ENCODE data around the gene C14orf93.

Gene C14orf93, protein sequence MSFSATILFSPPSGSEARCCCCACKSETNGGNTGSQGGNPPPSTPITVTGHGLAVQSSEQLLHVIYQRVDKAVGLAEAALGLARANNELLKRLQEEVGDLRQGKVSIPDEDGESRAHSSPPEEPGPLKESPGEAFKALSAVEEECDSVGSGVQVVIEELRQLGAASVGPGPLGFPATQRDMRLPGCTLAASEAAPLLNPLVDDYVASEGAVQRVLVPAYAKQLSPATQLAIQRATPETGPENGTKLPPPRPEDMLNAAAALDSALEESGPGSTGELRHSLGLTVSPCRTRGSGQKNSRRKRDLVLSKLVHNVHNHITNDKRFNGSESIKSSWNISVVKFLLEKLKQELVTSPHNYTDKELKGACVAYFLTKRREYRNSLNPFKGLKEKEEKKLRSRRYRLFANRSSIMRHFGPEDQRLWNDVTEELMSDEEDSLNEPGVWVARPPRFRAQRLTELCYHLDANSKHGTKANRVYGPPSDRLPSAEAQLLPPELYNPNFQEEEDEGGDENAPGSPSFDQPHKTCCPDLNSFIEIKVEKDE

DNA sequence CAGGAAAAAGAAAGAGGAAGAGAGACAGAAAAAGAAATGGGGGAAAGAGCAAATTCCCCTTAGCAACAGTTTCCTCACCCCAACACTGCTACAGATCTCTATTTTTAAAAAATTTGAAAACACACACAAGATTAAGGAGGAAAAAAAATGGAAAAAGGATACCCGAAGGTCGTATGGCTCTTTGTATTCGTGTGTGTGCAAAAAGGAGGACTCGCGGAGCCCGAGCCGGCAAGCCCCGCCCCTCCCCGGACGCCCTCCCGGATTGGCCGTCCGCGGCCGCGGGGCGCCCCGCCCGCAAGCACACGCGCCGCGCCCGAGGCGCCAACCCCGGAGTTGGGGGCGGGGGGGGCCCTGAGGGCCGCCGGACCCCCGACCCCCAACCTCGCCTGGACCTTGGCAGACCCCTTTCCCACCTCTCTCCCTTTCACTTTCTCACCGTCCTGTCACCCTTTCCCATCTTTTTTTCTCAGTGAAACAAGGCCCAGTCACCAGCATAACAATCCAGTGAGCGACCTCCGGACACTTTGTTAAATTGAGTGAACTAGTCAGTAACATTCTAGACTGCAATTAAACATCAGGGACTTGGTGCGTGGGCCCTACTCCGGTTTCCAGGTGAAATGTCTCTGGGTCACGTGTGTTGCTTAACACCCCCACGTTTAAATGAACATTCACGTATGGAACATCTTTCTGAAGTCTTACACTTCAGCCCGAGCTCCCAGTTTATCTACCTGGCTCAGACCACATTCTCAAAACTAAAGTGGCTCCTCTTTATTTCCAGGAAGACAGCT is at the start of gene C14orf93:
Gene C14orf93 (minus strand): TSS at position 205 of the 788 bp plus-strand sequence. CDS start 11,120 bp downstream, outside the sequence.
- peak; percentile 43 to 79 for DNase-seq

DNA sequence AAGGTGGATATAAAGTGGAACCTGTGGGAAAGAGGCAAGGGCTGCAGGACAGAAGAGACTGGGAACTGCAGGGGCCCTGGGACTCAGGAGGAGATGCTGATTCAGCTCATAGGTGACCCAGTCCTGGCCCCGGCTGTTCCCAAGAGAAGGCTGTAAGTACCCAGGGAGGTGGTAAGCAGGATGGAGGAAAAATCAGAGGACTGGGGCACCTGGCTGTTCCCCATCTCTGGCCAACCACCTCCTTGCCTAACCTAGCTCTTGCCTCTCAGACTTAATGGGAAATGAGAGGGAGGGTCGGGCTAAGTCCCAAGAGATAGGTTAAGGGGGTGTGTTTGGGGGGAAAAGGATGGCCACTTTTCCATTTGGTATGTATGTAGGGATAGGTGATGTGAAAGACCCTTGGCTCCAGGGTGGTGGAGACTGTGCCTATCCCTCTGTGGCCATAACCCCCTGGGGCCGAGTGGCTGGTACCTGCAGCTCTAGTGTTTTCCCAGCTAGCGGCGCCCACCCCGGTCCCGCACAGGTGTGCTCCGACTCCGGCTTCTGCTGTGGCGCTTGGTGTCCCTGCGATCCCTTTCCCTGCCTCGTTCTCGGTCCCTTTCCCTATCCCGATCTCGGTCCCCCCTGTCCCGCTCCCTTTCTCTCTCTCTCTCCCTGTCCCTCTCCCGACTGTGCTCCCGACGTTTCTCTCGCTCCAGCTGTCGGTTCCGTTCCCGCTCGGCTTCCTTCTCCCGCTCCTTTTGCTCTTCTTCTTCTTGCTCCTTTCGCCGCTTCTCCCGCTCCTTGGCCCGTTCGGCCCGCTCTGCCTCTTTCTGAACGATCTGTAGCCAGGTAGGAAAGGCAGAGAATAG is 48.9 kb upstream of the C14orf93 start:
- no peak for DNase-seq

DNA sequence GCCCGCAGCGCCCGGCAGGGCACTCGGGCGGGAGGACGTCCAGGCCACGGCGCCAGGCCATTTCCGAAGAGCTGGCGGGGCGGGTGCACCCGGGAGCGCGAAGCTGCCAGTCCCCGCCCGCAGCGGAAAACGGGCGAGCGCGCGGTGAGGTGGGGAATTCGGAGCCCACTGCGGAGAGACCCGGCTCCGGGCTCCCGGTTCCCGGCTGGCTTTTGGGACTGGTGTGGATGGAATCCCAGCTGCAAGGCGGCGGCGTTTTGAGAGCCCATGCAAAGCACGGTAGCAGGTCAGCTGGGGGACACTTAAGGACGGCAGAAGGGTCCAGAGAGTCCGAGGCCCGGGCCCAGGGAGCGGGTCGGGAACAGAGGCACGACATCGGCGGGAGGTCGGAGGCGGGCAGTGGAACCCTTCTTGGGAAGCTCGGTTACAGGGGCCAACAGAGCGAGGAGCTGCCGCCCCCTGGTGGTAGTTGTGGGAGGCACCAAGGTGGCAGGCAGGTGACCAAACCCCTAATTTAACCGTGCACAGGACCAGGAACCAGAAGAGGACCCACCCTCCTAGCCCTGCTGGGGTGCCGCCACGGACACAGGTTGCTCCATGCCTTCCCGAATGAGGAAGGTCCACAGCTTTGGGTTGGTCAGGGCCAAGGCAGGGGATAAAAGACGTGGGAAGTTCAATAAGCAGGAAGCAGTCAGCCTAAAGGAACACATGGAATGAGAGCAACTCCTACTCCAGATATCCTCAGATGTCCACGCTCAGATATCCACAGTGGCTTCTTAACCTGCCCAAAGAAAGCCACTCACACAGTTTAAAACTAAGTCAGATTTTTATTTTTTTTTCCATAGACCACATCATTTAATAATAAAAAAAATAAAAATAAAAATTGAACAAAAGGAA is 48.1 kb upstream of the C14orf93 start:
- no peak for DNase-seq

DNA sequence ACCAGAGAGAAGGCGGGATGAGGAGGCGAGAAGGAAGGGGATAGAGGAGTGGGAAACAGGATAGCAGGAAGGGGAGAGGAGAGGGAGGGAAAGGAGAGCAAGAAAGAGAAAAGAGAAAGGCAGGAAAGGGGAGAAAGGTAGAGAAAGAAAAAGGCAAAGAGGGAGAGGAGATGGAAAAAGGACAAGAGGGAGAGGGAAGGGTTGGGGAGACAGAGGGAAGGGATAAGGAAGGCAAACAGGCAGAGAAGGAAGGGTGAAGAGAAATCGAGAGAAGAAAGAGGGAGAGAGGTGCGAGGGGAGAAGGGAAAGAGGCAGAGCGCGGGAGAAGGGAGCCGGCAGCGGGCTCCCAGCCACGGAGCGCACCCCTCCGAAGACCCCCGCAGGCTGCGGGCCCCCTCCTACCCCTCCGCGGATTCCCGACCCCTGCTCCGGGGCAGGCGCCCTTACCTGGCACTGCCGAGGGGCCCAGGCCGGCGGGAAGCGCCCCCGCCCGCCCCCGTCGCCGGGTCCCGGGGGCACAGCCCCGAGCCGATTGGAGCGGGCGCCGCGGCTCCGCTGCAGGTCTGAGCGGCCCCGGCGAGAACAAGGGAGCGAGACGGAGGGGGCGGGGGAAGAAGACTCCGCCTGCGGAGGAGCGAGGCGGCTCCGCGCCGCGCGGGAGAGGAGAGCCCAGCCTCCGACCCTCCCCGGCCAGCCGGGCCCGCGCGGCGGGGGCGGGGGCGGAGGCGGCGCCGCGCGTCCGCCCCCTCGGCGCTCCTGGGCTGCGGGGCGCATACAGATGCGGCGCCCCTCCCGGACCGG is 47.2 kb upstream of the C14orf93 start, which contains the start of gene CDH24:
Gene CDH24 (minus strand): TSS at position 565 of the 801 bp plus-strand sequence. CDS start 1,787 bp downstream, outside the sequence.
- DNase-seq = no peak

DNA sequence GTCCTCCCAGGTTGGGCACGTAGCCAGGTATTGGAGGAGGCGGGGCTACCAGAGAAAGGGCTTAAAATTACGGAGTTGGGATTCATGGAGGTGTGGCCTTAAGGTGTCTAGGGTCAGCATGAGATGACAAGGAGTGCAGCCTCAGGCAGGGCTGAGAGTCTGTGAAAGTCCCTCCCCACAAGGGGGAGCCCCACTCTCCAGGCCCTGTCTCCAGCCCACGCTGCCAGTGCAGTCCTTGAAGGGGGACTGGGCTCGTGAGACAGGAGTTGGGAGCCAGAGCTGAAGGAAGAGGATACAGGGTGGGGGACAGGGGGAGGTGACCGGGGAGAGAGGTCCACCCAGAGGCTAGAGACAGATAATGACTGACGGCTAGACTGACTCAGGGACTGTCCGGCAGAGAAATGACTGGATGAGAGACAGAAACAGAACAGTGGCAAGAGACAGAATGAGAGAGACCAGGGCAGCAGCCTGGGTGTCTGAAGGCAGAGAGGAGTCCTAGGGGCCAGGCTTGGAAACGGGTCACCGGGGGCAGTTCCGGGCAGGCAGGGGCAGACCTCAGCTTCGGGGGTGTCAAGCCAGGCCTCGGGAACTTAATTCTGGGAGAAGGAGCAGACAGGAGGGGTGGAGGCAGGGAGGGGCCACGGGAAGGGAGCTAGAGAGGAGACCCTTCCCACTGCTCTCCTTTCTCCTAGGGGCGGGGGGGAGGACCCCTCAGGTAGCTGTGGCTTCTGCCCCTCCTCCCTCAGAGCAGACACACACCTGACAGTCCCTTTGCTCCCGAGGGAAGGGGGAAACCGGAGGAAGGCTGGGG is 46.4 kb upstream of the C14orf93 start:
- no peak for DNase-seq

DNA sequence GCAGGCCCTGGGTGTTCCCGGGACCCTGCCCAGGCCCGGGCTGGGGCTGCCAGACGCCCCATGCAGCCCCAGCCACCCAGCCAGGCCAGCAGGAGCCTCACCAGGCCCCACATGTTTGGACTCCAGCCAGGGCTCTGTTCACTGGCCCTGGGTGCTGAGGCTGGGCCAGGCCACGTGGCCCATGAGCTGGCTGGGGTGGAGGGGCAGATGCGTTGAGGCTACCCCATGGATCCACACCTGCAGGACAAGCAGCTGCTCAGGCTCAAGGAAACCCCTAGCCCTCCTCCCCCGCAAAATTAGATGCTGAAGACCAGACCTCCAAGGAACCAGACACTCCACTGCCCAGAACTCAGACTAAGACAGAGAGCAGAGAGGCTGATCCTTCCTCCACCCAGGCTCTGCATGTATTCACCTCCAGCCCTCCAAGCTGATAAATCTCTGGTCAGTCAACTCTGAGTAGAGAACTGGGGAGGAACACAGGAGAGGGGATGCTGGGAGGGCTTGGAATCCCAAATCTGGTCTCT is 45.7 kb upstream of the C14orf93 start:
- no peak for DNase-seq

DNA sequence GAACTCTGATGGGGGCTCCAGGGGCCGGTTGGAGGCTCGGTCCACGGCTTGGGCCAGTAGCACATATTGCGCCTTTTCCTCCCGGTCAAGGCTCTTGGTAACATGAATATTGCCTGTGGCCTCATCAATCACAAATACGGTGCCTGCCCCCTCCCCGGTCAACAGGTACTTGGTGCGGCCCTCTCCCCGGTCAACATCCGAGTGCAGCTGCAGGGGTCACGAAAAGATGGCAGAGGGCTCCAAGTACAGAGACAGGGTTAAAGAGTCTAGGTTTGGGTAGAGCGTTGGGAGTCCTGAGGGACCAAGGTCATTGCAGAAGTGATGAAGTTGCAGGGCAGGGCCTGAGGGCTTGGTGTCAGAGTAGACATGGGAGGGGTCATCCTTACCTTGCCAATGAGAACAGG is 45.2 kb upstream of the C14orf93 start:
- DNase-seq = no peak

DNA sequence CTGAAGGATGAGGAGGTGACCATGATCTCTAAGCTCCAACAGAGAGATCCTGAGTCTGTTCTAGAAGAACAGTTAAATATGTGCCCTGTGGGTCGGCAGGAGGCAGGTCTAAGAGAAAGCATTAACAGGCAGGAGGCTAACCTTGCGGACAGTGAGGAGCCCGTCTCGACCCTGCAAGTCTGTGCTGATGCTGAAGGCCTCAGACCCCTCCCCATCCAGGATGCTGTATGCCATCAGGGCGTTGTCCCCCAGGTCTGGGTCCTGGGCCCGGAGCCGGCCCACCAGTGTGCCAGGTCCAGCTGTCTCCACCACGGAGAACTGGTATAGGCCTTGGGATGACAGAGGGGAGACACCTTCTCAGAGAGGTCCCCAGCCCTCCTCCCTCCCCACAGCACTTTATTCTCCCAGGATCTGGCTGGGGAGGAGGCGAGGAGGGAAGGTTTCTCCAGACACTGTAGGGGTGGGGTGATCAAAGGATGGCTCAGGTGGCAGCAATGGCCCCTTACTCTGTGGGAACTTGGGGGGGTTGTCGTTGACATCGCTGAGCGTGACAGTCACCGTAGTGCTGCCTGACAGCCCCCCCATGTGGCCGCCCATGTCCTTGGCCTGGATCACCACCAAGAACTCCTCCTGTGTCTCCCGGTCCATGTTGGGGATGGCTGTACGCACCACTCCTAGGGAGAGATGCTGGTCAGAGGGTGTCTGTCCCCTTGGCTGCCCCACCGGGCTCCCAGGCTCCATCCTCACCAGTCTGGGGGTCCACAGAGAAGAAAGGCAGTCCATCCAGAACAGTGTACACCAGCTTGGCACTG is 44.3 kb upstream of the C14orf93 start:
- no peak for DNase-seq

DNA sequence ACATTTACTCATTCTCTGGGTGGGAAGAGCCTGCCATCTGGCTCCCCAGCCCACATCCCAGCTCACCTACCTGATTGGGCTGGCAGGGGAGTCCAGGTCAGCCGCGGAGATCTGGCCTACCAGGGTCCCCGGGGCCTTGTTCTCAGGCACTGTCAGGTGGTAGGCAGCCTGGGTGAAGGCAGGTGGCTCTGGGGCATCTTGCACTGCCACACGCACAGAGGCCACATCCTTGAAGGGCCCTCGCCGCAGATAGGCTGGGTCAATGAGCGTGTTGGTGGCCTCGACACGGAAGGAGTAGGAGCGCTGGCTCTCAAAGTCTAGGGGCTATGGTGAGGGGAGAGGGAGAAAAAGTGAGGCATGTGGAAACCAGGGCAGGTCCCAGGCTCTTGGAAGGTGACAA is 43.5 kb upstream of the C14orf93 start:
- DNase-seq = no peak

DNA sequence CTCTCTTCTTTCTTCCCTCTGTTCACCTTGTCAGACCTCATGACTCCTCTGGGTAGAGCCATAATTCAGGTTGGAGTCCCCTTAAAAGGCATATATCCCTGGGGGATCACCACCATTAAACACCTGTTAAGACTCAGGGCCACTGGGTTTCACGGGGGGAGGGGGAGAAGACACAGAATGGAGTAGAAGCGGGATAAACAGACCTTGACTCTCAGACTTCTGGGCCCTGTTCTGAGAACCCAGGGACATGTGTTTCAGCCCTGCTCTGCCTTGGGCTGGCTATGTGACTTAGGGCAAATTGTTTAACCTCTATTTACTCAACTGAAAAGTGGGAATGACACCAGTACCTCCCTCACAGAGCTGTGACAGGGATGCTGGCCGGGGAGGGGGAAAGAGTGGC is 42.7 kb upstream of the C14orf93 start:
- no peak for DNase-seq

DNA sequence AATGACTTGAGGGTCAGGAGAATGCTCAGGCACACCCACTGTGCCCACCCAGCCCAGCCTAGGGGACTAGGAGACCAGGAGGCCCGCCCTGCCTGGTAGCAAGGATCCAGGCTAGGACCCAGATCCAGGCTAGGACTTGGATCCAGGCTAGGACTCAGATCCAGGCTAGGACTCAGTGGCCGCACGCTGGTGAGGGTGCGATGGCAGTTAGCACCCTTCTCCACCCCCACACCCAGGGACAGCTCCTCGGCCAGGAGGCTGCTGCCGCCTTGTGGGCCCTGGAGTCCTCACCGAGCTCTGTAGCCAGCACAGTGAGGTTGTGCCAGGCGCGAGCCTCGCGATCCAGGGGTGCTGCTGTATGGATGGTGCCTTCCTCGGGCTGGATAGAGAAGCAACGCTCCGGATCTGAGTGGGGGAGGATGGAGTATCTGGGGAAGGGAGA is 42.3 kb upstream of the C14orf93 start:
- no peak for DNase-seq

DNA sequence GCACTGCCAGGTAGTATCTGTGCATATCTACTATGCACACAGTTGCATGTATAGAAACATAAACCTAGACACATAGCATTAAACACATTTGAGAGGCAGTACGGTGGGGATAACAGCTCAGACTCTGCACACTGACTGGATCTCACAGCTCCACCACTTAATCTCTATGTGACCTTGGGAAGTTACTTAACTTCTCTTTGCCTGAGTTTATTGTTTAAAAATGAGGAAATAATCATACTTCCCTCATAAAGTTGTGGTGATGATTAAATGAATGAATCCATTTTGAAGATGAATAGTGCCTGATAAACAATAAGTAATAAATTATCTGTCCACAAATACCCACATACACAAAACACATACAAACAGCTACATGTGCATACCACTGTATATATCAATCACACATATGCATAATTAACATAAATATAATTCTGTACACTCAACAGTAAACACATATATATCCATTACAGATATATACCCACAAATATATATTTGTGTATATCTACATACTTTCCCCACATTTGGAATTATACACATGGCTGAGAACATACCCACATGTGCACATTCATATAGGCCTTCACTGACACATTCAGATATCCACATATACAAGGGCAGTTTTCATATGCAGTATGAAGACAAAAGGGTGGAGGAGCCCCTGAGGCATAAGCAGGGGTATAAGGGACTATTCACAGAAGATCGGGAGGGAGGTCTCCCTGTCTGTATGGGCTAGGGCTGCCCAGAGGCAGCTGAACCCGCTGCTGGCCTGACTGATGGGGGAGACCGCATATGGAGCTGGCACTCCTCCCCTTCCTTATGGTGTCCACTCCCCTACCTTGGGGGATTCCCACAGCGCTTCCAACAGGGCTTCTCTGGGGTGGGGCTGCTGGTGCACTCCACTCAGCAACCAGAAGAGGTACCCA is 41.5 kb upstream of the C14orf93 start:
- DNase-seq = no peak

DNA sequence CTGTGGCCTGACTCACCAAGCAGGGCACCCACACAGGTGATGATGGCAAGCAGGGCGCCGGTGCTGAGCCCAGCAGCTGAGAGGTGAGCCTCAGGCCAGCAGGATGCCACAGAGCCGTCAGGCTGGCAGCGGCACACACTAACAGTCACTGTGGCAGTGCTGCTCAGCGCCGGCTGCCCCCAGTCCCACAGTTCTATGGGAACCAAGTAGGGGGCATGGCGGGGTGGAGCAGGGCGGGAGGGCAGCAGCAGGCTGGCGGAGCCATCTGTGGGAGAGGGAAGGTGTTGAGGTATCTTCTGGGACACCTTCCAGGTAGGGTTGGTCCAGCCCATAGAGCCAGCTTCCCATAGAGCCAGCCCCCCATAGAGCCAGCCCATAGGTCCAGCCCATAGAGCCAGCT is 39.1 kb upstream of the C14orf93 start:
- DNase-seq = no peak

DNA sequence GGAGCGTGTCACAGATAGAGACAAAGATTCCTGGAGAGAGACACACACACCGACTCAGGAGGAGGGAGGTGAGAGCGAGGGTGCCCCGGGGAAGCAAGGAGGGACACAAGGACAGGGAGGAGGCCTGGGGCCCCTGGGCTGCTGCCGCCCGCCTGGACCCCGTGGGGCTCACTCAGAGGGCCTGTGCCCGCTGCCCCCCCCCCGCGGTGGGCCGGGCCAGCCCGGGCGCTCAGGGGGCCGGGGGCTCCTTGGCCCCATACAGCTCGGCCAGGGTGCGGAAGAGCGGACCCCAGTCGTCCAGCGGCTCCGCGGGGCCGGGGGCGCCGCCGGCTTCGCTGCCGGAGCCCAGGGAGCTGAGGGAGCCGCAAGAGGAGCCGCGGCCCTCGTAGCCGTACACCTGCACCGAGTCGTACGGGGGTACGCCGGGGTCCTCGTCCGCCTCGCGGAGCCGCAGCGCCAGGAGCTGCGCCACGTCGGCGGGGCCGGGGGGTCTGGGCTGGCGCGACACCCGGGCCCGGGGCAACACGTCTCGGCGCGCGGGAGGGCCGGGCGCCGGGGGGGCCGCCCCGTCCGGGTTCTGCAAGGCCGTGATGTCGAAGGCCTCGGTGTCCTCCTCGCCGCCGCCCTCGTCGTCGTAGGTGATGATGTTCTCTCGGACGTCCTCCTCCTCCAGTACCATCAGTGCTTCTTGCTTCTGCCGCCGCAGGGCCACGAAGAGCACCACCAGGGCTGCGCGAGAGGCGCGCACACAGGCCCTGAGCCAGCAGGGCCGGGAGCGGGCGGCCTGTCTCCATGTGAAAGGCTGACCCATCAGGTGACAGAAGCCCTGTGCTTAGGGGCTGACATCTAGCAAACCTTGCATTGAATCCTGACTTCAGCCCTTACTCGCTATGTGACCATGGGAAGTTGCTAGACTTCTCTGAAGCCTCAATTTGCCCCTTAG is 38.1 kb upstream of the C14orf93 start:
- no peak for DNase-seq

DNA sequence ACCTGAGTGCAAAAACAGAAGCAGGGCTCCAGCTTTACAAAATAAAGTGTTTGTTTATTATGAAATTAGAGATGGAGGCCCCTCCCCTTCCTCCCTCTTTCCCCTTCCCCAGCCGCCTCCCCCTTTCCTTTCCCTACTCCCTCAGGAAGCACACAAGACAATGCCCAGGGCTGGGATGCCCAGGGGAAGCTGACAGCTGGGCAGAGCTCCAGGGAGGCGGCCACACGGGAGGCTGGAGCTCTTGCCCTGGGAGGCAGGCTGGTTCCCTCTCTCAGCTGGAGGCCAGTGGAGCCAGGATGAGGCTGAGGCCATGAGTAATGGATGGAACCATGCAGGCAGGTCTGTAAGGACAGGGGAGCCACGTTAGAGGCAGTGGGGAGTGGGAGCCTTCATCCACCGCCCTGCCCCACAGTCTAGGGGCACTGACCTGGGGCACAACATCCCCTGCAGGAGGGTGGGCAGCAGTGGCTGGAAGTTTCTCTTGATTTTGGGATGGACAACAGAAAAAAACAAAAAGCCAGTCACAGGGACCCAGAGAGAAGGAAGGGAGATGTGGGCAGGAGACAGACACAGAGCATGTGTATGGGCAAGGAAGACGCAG is 37.2 kb upstream of the C14orf93 start:
- no peak for DNase-seq

Data from NCI-H446 (cell line).